OCI-LY7 (cell line): ENCODE results near the gene AKT1.

Experiments used
- CTCF ChIP-seq: fragments of 200-600 bp; sonication (generic); conservative IDR thresholded peaks from 2 replicates; pipeline ENCODE4 v1.5.1; 2014; ENCODE audit warnings: mild to moderate bottlenecking, antibody characterized with exemption, low read length, moderate library complexity, mixed read lengths
- EZH2phosphoT487 ChIP-seq: fragments of 200-600 bp; sonication (generic); IDR thresholded peaks from 2 replicates; pipeline ENCODE4 v1.6.1; 2018; ENCODE audit warnings: low read depth, borderline replicate concordance, mild to moderate bottlenecking, mixed run types, antibody characterized with exemption, low read length, moderate library complexity, mixed read lengths

GRCh38 chr14:104731320-104732294 is 63.9 kb downstream of the AKT1 start:
- TF ChIP-seq CTCF (peak; percentile 58), EZH2phosphoT487 (no peak)
